HEK293T (cell line): ENCODE data around the gene SLC16A6.

Experiments used
- ARNT ChIP-seq: fragments of 450-650 bp; IDR thresholded peaks from 2 replicates; pipeline ENCODE4 v1.6.1; 2017; ENCODE audit warnings: mild to moderate bottlenecking
- BHLHE40 ChIP-seq: fragments of 450-650 bp; IDR thresholded peaks from 2 replicates; pipeline ENCODE4 v1.6.1; 2016; ENCODE audit warnings: mild to moderate bottlenecking, moderate library complexity, borderline replicate concordance
- CTBP1 ChIP-seq: fragments of 450-650 bp; IDR thresholded peaks from 2 replicates; pipeline ENCODE4 v1.6.1; 2016; ENCODE audit warnings: borderline replicate concordance
- ELF4 ChIP-seq: fragments of 450-650 bp; IDR thresholded peaks from 2 replicates; pipeline ENCODE4 v1.6.1; 2017; ENCODE audit warnings: antibody characterized with exemption
- FOXA1 ChIP-seq: fragments of 450-650 bp; IDR thresholded peaks from 2 replicates; pipeline ENCODE4 v1.6.1; 2016; ENCODE audit warnings: mild to moderate bottlenecking
- FOXK2 ChIP-seq: fragments of 450-650 bp; IDR thresholded peaks from 2 replicates; pipeline ENCODE4 v1.6.1; 2016; ENCODE audit warnings: mild to moderate bottlenecking
- FOXM1 ChIP-seq: fragments of 450-650 bp; IDR thresholded peaks from 2 replicates; pipeline ENCODE4 v1.6.1; 2017; ENCODE audit warnings: mild to moderate bottlenecking, borderline replicate concordance
- HDGF ChIP-seq: fragments of 450-650 bp; IDR thresholded peaks from 2 replicates; pipeline ENCODE4 v1.6.1; 2017; ENCODE audit warnings: antibody characterized with exemption, borderline replicate concordance
- L3MBTL2 ChIP-seq: fragments of 450-650 bp; conservative IDR thresholded peaks from 2 replicates; pipeline ENCODE4 v1.6.1; 2016; ENCODE audit warnings: mild to moderate bottlenecking
- PKNOX1 ChIP-seq: fragments of 450-650 bp; IDR thresholded peaks from 2 replicates; pipeline ENCODE4 v1.6.1; 2016
- SP1 ChIP-seq: fragments of 450-650 bp; IDR thresholded peaks from 2 replicates; pipeline ENCODE4 v1.6.1; 2017
- TARDBP ChIP-seq: fragments of 450-650 bp; IDR thresholded peaks from 2 replicates; pipeline ENCODE4 v1.6.1; 2016
- ZNF384 ChIP-seq: fragments of 450-650 bp; IDR thresholded peaks from 2 replicates; pipeline ENCODE4 v1.6.1; 2016

GRCh38 chr17:68319410-68320162, 28.7 kb upstream of the SLC16A6 start:
- TF ChIP-seq TARDBP = no peak
- TF ChIP-seq FOXA1 = no peak
- no peak for TF ChIP-seq SP1
- TF ChIP-seq FOXM1 = no peak
- no peak for TF ChIP-seq HDGF
- no peak for TF ChIP-seq ARNT
- TF ChIP-seq PKNOX1 = no peak
- no peak for TF ChIP-seq FOXK2
- no peak for TF ChIP-seq ELF4
- TF ChIP-seq CTBP1 = no peak
- TF ChIP-seq L3MBTL2 = no peak
- TF ChIP-seq ZNF384 = no peak
- no peak for TF ChIP-seq BHLHE40
